Stimulated activated CD4-positive, alpha-beta T cell treated with anti-CD3 and anti-CD28 coated beads, Interleukin-1b, Interleukin-23, amount 100 ng/mL, for 48 hours (primary cell): ENCODE data around the gene GABBR1.

Experiments
- DNase-seq: peaks from one replicate; pipeline ENCODE4 v3.0.0-alpha.2; 2020

GABBR1 gene

GRCh38 chr6:29617782-29618554 is 15.0 kb downstream of the GABBR1 start:
- no peak for DNase-seq

GRCh38 chr6:29611426-29611825 is 21.6 kb downstream of the GABBR1 start:
- DNase-seq = no peak

DNA sequence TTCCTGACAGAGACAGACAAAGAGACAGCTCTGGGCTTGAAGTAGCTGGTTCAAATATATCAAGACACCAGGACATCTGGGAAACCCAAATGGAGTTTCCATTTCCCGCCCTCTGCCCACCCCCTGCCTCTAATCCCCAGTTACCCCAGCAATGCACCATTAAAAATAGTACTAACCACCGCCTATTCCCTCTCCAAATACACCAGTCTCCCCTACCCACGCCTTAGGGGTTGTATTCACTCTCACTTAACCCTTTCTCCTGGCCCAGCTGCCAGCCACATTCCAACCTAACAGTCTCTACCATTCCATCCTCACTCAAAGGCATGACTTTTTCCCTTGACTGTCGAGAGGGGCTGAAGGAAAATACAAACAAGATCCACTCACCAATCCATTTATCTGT is 22.4 kb downstream of the GABBR1 start:
- no peak for DNase-seq

DNA sequence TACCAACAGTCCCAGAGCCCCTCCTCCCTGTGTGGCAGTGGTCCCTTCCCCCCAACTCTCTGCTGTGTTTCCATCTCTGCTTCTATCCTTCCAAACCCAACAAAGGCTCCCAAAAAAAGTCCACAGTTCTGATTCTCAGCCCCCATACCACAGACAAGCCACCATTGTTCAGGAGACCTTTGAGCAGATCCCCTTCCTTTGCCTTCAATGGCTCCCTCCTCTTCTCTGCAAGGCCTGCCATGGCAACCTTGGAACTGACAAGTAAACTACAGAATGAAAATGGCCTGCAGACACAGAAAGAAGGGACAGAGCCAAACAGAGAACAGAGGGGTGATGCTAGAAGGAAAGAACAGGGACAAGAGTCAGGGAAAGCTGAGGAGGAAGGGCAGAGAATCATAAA is 24.9 kb downstream of the GABBR1 start:
- DNase-seq = no peak

DNA sequence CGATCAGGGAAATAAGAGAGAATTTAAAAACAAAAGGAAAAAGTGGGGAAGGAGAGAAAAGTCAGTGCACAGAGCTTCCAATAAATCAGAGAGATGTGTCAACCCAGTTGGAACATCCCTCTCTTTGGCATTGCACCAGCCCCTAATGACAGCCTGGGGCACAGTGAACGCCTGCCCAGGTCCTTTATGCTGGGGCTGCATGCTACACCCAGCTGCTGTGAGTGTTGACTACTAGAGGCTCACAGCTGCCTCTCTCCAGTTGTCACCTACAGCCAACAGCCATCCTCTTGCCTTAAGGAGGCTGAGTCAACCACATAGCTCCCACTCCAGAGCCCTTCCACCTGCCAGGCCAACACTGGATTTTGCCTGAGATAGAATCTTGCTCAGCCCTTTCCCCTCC is 29.1 kb downstream of the GABBR1 start:
- DNase-seq = no peak

DNA sequence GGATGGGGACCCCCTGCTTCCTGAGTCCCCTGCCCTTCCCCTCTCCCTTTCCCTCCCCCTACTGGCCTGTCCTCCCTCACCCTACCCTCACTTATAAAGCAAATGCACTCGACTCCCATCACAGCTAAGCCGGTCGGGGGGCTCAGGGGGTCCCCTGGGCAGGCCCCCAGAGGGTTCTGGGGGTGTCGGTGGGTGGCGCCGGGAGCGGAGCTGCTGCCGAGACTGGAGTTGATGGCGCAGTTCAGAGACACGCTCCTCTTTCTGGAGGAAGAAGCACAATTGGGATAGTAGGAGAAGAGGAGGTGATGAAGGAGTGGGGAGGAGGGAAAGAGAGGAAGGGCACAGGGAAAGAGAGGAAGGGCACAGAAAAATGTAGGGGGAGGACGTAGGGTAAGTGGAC is 29.5 kb downstream of the GABBR1 start:
- DNase-seq = no peak

DNA sequence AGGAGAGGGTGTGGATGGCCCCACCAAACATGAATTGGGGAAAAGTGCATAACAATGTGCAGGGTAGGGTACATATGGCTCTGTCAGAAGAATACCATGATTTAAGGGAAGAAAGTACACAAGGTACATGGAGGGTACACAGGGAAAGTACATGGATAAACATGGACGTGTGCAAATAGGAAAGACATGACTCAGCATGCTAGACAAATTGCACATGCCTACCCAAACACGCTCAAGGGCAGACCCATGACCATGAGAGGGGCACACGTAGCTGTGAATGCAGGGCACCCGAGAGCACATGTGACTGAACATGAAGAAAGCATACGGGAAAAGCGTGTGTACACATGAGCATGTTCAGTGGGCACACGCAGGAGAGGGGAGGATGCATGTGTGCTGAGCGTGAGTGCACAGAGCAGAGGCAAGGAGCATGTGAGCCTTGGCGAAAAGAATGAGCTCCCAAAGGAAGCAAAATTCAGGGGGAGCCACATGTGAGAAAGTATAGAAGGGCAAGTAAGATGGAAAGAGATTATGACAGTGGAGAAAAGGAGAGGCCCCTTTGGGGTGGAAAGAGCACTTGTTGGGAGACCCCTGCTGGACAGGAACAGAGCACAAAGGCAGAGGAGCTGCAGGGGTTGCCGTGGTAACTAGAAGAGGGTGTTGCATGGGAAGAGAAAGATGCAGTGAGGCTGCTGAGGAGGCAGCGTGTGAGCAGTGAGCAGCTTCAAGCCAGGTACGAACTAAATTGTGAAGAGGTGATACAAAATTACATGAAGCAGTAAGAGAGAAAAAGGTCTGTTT is 30.2 kb downstream of the GABBR1 start:
- no peak for DNase-seq

DNA sequence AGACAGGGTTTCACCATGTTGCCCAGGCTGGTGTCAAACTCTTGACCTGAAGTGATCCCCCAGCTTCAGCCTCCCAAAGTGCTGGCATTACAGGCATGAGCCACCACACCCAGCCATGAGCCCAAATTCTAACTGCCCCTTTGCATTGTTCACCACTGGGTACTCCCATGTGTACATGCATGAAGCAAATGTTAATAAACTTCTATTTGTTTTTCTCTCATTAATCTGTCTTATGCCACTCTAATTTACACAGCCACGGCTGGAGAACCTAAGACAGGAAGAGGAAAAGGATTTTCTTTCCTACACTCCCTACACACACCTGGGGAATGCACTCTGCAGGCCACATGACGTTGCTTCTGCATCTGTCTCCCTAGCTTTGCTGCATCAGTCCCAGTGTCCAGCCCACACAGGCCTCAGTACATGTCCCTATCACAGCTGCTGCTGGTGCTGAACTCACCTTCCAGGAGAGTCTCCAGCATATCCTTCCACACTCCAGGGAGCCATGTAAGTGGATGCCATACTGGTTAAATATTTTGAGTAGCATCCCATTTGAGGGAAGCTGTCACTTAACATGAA is 34.7 kb downstream of the GABBR1 start:
- DNase-seq = no peak

GRCh38 chr6:29597184-29597583 is 35.8 kb downstream of the GABBR1 start:
- no peak for DNase-seq

DNA sequence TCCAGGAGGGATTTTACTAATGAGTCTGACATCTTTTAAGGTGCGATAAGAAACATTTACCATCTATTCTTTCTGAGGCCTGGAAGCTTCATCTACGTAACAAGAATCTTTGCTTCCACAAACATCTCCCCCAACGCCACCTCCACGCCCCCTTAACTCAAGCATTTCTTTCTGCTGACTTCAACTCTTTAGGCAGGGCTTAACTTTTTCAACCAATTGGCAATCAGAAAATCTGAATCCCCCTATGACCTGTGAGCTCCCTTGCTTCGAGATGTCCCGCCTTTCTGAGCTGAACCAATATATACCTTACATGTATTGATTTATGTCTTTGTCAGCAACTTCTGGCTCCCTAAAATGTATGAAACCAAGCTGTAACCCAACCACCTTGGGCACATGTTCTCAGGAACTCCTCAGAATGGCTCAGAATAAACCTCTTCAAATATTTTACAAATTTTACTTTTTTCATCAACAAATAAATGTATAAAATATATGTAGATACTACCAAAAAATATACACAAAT is 36.5 kb downstream of the GABBR1 start:
- no peak for DNase-seq

- DNase-seq = no peak
Observed at GRCh38 chr6:29593199-29593855, 39.7 kb downstream of the GABBR1 start.

- no peak for DNase-seq
Observed at GRCh38 chr6:29591677-29592076, 41.3 kb downstream of the GABBR1 start.

DNA sequence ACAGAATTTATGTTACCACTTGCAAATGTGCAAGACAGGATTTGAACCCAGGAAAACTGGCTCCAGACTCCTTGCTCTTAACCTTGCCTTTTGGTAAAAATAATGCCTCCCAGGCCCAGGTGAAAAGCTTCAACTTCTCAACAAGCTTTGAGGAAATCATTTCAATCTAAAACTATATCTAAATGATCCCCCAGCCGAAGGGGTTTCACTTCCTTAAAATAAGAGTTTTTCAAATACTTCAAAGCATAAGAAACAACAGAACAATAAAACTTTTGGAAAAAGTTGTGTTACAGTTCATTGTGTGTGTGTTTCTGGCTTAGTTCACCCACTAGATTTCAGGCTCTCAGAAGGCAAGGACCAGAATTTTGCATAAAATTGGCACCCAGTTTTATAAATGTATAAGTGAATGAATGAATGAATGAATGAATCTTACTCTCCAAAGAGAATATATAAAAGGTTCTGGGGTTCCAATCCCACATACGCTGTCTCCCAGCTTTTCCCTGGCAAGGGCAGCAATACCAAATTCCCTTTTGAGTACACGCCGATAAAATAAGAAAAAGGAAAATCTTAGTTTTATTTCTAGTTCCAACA is 42.7 kb downstream of the GABBR1 start:
- no peak for DNase-seq

- DNase-seq = peak; percentile 35
Observed at GRCh38 chr6:29589423-29590048, 43.4 kb downstream of the GABBR1 start.

DNA sequence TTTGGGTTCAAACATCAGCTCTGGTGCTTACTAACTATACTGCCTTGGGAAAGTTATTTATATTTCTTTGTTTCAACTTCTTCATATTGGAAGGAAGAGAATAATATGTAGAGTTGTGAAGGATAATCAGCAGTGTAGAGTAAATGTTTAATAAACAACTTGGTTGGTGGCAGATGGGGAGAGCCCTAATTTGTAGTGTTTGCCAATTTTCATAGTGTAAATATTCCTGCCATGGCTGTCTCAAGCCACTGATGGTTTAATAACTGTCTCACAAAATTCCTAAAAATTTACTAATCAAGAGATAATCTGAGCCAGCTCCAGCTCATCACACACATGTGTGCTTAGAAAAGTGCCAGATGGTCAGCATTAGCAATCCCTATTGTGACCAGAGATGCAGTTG is 48.2 kb downstream of the GABBR1 start, which contains the start of gene OR2H2:
TSS of gene OR2H2 (plus strand) at position 301 of the 400 bp plus-strand sequence. CDS start 2,824 bp downstream, outside the sequence.
- DNase-seq = no peak

GRCh38 chr6:29577544-29577943 is 55.4 kb downstream of the GABBR1 start:
- no peak for DNase-seq

DNA sequence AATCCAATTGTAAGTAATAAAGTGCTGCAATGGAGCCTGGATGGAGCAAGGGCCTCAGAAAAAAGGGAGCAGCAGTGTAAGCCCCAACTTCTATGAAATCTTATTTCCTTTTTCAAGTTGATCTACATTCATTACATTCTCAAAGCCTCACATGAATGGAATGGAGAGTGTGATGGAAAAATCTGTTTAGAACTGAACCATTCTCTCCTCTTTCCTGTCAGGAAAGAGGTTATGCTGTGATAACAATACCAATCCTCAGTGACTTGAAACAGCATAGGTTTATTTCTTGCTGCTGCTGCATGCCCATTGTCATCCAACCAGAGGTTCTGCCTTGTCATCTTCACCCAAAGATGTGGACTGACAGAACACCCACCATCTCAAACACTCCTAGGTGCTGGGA is 56.9 kb downstream of the GABBR1 start:
- no peak for DNase-seq

DNA sequence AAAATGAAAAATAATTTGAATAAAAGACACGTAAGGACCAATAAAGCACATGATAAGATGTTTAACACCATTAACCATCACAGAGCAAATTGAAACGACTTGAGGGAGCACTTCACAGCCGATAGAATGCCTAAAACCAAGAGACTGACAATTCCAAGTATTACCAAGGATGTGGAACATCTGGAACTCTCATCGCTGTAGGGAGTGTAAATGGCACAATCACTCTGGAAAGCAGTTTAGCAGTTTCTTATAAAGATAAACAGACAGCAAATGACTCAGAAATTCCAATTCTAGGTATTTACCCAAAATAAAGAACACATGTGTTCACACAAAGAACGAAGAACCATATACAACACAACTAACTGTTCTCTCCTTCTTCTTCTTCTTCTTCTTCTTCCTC is 65.0 kb downstream of the GABBR1 start:
- no peak for DNase-seq

- no peak for DNase-seq
Observed at GRCh38 chr6:29567541-29567940, 65.4 kb downstream of the GABBR1 start.

GRCh38 chr6:29566856-29567255 is 66.1 kb downstream of the GABBR1 start:
- no peak for DNase-seq

DNA sequence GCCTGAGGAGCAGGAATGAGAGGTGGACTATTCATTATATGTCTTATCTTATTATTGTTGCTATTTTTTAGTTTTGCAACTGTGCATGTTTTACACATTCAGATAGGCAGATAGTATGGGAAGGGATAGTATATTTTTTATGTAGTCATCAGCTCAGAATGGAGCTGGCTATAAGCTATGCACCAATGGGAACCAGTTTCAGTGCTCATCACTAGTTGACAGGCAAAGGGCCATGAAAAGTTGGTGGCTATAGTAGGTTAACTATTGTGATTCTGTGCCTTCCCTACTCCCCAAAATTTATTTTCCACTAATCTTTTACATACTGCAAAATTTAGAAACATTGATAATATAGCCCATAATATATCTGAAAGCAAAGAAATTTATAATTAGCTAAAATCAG is 68.1 kb downstream of the GABBR1 start:
- no peak for DNase-seq

DNA sequence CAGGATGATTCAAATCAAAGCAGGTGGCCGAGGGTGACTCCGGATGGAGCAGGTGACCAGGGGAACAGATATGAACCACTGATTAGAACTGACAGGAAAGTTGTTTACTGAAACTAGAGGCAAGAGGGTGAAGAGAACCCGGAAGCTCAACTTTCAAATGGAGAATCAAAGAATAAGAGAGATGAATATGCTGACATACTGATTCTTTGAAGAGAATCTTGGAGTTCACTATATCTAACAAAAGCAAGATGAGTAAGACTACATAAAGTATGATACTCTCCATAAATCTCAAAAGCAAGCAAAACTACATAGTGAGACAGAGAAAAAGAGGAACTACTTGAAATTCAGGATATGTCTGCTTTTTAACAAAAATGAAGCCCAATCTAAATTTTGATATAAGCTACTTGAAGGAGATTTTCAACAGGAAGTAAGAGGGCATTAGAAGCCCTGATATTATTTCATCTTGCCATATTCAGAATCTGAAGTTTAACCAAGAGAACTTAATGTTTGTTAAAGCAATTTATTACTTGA is 69.5 kb downstream of the GABBR1 start:
- DNase-seq = no peak
